Measurements from ENCODE around the gene SCYGR8. TPM values are rescaled to one million over a fixed set of nuclear protein-coding genes. Genes with fewer than 3 reads are reported as not detected.

Gene SCYGR8
- polyA plus RNA-seq, 1 of the 3 experiments (the other 2 are of a cell fraction), result not detected

DNA sequence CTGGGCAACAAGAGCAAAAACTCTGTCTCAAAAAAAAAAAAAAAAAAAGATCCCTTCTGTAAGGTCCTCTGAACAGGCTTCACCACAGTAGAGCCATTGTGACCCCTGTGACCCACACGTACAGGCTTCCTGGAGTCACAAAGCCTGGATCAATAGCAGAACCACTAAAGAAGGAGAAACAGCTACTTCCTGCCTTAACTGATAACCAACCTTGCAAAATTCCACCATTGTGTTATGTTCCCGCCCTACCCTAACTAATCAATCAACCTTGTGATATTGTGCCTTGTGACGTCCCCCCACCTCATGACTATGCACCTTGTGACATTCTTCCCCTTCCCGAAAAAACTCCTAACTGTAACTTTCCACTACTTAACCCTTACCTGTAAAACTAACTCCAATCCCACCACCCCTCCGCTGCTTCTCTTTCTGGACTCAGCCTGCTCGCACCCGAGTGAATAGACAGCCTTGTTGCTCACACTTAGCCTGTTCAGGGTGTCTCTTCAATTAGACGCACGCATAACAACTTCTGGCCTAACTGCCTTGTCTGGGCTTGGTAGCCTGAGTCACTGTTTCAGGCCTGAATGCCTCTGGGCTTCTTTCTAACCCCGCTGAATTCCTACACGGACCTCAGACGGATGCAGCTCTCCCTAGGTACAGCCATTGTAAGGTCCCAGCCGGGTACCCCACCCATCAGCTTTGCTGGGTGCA, 13.9 kb downstream of the SCYGR8 start:
- 63% methylated on average over 13 of the region's 13 CpGs for WGBS (ENCODE audit: low lambda C conversion rate)
- DNase-seq, result no peak
- H3K4me3 ChIP-seq (ENCODE audit: low read depth in 2 of 2, low read length in 1 of 2), result no peak overlapping the region
- CTCF ChIA-PET, result no interaction called here
- H3K4me1 ChIP-seq (ENCODE audit: control insufficient read depth in 1 of 2, insufficient read depth in 2 of 2, low read depth in 1 of 2, low read length in 1 of 2), result no peaks in the 10 kb centered on the region
- no peak overlapping the region for H3K9ac ChIP-seq
- H4K20me1 ChIP-seq (ENCODE audit: insufficient read depth), result no peaks in the 10 kb centered on the region
- no peaks in the 10 kb centered on the region for H3K36me3 ChIP-seq (replicated peaks in 1 of 2; ENCODE audit: control insufficient read depth in 1 of 2, insufficient read depth in 2 of 2, low read length in 1 of 2)
- H3K4me2 ChIP-seq, result no peak overlapping the region
- H3K79me2 ChIP-seq (ENCODE audit: insufficient read depth), result no peaks in the 10 kb centered on the region
- POLR2A ChIA-PET, result no interaction called here
- TF ChIP-seq, protein P1, sequence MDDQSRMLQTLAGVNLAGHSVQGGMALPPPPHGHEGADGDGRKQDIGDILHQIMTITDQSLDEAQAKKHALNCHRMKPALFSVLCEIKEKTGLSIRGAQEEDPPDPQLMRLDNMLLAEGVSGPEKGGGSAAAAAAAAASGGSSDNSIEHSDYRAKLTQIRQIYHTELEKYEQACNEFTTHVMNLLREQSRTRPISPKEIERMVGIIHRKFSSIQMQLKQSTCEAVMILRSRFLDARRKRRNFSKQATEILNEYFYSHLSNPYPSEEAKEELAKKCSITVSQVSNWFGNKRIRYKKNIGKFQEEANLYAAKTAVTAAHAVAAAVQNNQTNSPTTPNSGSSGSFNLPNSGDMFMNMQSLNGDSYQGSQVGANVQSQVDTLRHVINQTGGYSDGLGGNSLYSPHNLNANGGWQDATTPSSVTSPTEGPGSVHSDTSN (IDR thresholded peaks at IDR 0.05), result no peak
- no peak for TF ChIP-seq RCOR1 (IDR thresholded peaks at IDR 0.05; ENCODE audit: low read length)
- no peak for TF ChIP-seq REST (IDR thresholded peaks at IDR 0.05; ENCODE audit: low read depth, low read length)
- TF ChIP-seq USF1 (IDR thresholded peaks at IDR 0.05; ENCODE audit: borderline replicate concordance, low read depth), result no peak
- TF ChIP-seq SMC3 (IDR thresholded peaks at IDR 0.05; ENCODE audit: low read depth, low read length), result no peak
- TF ChIP-seq TCF12 (IDR thresholded peaks at IDR 0.05), result no peak
- TF ChIP-seq FOXM1 (IDR thresholded peaks at IDR 0.05; ENCODE audit: low read depth), result no peak
- no peaks in the 10 kb centered on the region for H3K9me2 ChIP-seq
- no peaks in the 10 kb centered on the region for H3K9me3 ChIP-seq
- no peaks in the 10 kb centered on the region for H3F3A ChIP-seq (replicated peaks; ENCODE audit: insufficient read depth)
- H3K27me3 ChIP-seq (ENCODE audit: insufficient read depth), result no peaks in the 10 kb centered on the region
- H3K27ac ChIP-seq (ENCODE audit: low read depth in 2 of 2, low read length in 1 of 2), result no peak overlapping the region
- H2AFZ ChIP-seq (ENCODE audit: low read depth), result no peak overlapping the region

DNA sequence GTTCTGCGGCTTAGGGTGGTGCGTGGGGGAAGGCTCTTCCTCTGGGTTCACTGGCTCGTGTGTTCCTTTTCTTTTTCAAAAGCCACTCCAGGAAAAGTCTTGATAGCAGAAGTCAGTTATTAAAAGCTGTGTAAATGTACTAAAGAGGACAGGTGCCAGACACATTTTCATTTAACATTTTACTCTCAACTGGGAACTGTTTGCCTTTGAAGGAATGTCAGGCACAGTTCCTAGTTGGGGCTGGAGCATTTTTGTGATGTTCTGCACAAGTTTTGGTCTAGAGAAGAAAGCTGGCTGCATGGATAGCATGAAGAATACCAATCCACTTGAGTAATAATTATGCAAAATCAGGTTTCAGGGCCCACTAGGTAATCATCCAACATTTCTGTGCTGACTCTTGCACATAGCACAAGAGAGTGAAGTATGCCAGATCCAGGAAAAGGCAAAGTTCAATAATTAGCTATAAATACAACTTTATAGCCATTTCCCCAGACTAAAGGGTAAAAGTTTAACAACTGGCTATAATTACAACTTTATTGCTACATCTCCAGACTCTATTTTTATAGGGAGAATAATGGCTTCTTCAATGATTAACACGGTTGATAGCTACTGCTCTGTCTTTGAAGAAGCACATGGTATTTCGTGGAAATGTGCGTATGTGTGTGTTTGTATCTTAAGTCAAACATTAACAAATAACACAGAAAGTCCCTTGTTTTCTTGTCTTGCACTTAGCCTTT, 16.2 kb downstream of the SCYGR8 start:
- no peaks in the 10 kb centered on the region for H4K20me1 ChIP-seq (ENCODE audit: insufficient read depth)
- H3F3A ChIP-seq (replicated peaks; ENCODE audit: insufficient read depth), result no peaks in the 10 kb centered on the region
- TF ChIP-seq FOSL2 (IDR thresholded peaks at IDR 0.05; ENCODE audit: borderline replicate concordance, low read depth) (no peak), ZBTB33 (IDR thresholded peaks at IDR 0.05; ENCODE audit: borderline replicate concordance, low read depth) (no peak), TAF1 (IDR thresholded peaks at IDR 0.05; ENCODE audit: borderline replicate concordance, low read depth, low read length) (no peak), JUND (IDR thresholded peaks at IDR 0.05) (no peak), TEAD4 (IDR thresholded peaks at IDR 0.05; ENCODE audit: borderline replicate concordance, insufficient read depth) (no peak)
- H3K9me3 ChIP-seq, result no peaks in the 10 kb centered on the region
- WGBS (ENCODE audit: low lambda C conversion rate), result 70% methylated on average over 6 of the region's 6 CpGs
- no peak overlapping the region for H3K4me2 ChIP-seq
- no peaks in the 10 kb centered on the region; a peak in 1 of 4 replicates for H3K4me1 ChIP-seq (ENCODE audit: control insufficient read depth in 1 of 2, insufficient read depth in 2 of 2, low read depth in 1 of 2, low read length in 1 of 2)
- H3K79me2 ChIP-seq (ENCODE audit: insufficient read depth), result no peaks in the 10 kb centered on the region
- no peaks in the 10 kb centered on the region for H3K36me3 ChIP-seq (replicated peaks in 1 of 2; ENCODE audit: control insufficient read depth in 1 of 2, insufficient read depth in 2 of 2, low read length in 1 of 2)
- no peak overlapping the region for H3K9ac ChIP-seq
- ChIA-PET CTCF (interaction anchor here (1.0 to 2.0 kb wide), 3 partner anchors 104 to 524 kb away, joined by 3 to 8 read pairs (median 5); no protein-coding TSS in a partner anchor), POLR2A (no interaction called here)
- H2AFZ ChIP-seq (ENCODE audit: low read depth), result no peak overlapping the region
- H3K27ac ChIP-seq (ENCODE audit: low read depth in 2 of 2, low read length in 1 of 2), result no peak overlapping the region
- no peak overlapping the region for H3K4me3 ChIP-seq (ENCODE audit: low read depth in 2 of 2, low read length in 1 of 2)
- no peaks in the 10 kb centered on the region for H3K27me3 ChIP-seq (ENCODE audit: insufficient read depth)
- no peak for DNase-seq
- no peaks in the 10 kb centered on the region for H3K9me2 ChIP-seq
